Keratinocyte (primary cell): ENCODE measurements around the gene PPP2CA.
"Not testable (repeated sequence)": the region's sequence is repeated elsewhere in the genome, so short reads cannot be mapped to it uniquely, and the experiment has no call there.

Source experiments
- CTCF ChIP-seq, 3 experiments: IDR thresholded peaks in 1 of 3; conservative IDR thresholded peaks in 1 of 3; optimal IDR thresholded peaks in 1 of 3; 2 replicates in 2 of 3; 3 replicates in 1 of 3; pipeline versions ENCODE3 to v1.5.1; 2011; ENCODE audit warnings: low read length in 3 of 3, mild to moderate bottlenecking in 3 of 3, moderate library complexity in 2 of 3, control low read depth in 1 of 3, inconsistent platforms in 1 of 3; ENCODE audit not compliant: insufficient read depth in 2 of 3; ENCODE audit errors: extremely low read depth in 1 of 3
- EZH2 ChIP-seq: IDR thresholded peaks from one replicate; pipeline ENCODE4 v1.6.1; 2012; ENCODE audit warnings: inconsistent platforms, mild to moderate bottlenecking, low read length, moderate library complexity

GRCh38 chr5:134152173-134152832 is 73.6 kb downstream of the PPP2CA start:
- not testable (repeated sequence) for TF ChIP-seq CTCF (optimal IDR thresholded peaks at IDR 0.05 in 1 of 3, IDR thresholded peaks at IDR 0.05 in 1 of 3, conservative IDR thresholded peaks at IDR 0.05 in 1 of 3; ENCODE audit: extremely low read depth in 1 of 3, insufficient read depth in 2 of 3, low read length in 3 of 3); EZH2
